Common myeloid progenitor, CD34-positive (primary cell): ENCODE data around the gene HEXIM1.

ENCODE experiments used
- CTCF ChIA-PET: fragments of 350-600 bp; sonication (Branson Sonifier 250); formaldehyde crosslinking; loops from one replicate; lab custom pipeline; 2021; ENCODE audit warnings: antibody characterized with exemption; lab: Charles Lee
- POLR2A ChIA-PET: fragments of 350-600 bp; sonication (Branson Sonifier 250); formaldehyde crosslinking; loops from one replicate; lab custom pipeline; 2021; ENCODE audit warnings: antibody characterized with exemption; lab: Charles Lee
- DNase-seq, 3 donors: peaks; one replicate each; pipeline versions ENCODE4 v3.0.0 to v3.0.0-alpha.2; 2013
- H3K27ac ChIP-seq, 2 experiments: 1 replicate in 1 of 2; 2 replicates in 1 of 2; pipeline ENCODE4 v1.7.0; 2013; ENCODE audit warnings: inconsistent platforms in 2 of 2, low read length in 2 of 2, mild to moderate bottlenecking in 2 of 2, low read depth in 1 of 2, moderate library complexity in 1 of 2; ENCODE audit not compliant: severe bottlenecking in 2 of 2, insufficient read depth in 1 of 2, poor library complexity in 1 of 2
- H3K27me3 ChIP-seq, 5 experiments: replicated peaks in 2 of 5; 1 replicate in 3 of 5; 2 replicates in 2 of 5; pipeline versions ENCODE4 v1.6.1 to v1.7.0; 2013; ENCODE audit warnings: low read length in 4 of 5, mild to moderate bottlenecking in 2 of 5, moderate library complexity in 2 of 5, inconsistent platforms in 1 of 5; ENCODE audit not compliant: insufficient read depth in 5 of 5, control insufficient read depth in 4 of 5
- H3K36me3 ChIP-seq, 4 experiments: 1 replicate in 2 of 4; 2 replicates in 2 of 4; pipeline versions ENCODE4 v1.6.1 to v1.7.0; 2013; ENCODE audit warnings: low read length in 3 of 4, control low read depth in 1 of 4, mild to moderate bottlenecking in 1 of 4; ENCODE audit not compliant: control insufficient read depth in 4 of 4, insufficient read depth in 4 of 4
- H3K4me1 ChIP-seq, 4 experiments: 1 replicate in 3 of 4; 2 replicates in 1 of 4; pipeline versions ENCODE4 v1.6.1 to v1.7.1; 2013; ENCODE audit warnings: low read length in 3 of 4, mild to moderate bottlenecking in 3 of 4, control low read depth in 1 of 4, inconsistent platforms in 1 of 4, moderate library complexity in 1 of 4; ENCODE audit not compliant: control insufficient read depth in 4 of 4, insufficient read depth in 4 of 4; ENCODE audit errors: control extremely low read depth in 1 of 4
- H3K4me3 ChIP-seq, 7 experiments: 1 replicate in 4 of 7; 2 replicates in 3 of 7; pipeline versions ENCODE4 v1.5.1 to v1.7.0; 2013; ENCODE audit warnings: mild to moderate bottlenecking in 7 of 7, low read length in 6 of 7, moderate library complexity in 6 of 7, inconsistent platforms in 2 of 7, low read depth in 2 of 7, control low read depth in 1 of 7; ENCODE audit not compliant: insufficient read depth in 4 of 7, control insufficient read depth in 1 of 7; ENCODE audit errors: extremely low read depth in 1 of 7
- H3K9me3 ChIP-seq, 5 experiments: 1 replicate in 4 of 5; 2 replicates in 1 of 5; pipeline versions ENCODE4 v1.6.1 to v1.7.1; 2013; ENCODE audit warnings: low read length in 4 of 5, mild to moderate bottlenecking in 2 of 5, inconsistent platforms in 1 of 5, low read depth in 1 of 5, moderate library complexity in 1 of 5; ENCODE audit not compliant: control insufficient read depth in 4 of 5, insufficient read depth in 2 of 5; ENCODE audit errors: control extremely low read depth in 1 of 5
- WGBS: methylation state at CpG from one replicate; pipeline ENCODE4 v1.1.5; 2013; ENCODE audit not compliant: insufficient coverage; 5-methylcytosine and 5-hydroxymethylcytosine counted together

HEXIM1 gene

DNA sequence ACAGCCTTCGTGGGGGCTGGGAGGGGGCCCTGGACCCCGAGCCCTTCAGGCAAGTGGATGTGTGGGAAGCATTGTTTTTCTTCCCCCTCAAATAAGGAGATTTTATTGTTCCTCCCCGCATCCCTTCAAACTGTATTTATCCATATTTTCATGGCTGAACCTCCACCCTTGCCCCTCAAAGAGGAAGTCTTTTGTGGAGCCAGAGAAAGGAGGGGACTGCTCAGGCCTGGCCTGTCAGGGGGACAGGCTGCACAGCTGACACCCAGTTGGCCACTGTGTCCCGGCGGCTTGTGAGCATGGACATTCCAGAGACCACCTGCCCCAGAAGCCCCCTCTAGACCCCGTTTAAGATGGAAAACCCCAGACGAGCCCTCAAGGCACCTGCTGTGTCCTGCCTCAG is 29.3 kb downstream of the HEXIM1 start:
- no peaks in the 10 kb centered on the region for H3K27me3 ChIP-seq
- H3K27ac ChIP-seq, result no peak overlapping the region
- no peak overlapping the region for H3K4me3 ChIP-seq
- CTCF ChIA-PET, result interaction anchor here (2.3 to 2.6 kb wide), 2 partner anchors 20 to 42 kb away, joined by 10 read pairs; partner anchors contain the start of gene ACBD4
- POLR2A ChIA-PET, result no interaction called here
- no peaks in the 10 kb centered on the region for H3K9me3 ChIP-seq
- DNase-seq, result no peak
- peaks cover 0 to 28% (median 17%) of the 10 kb centered on the region in 4 experiments for H3K4me1 ChIP-seq
- H3K36me3 ChIP-seq, result no peaks in the 10 kb centered on the region
- WGBS, result 94% methylated on average over 2 of the region's 7 CpGs

DNA sequence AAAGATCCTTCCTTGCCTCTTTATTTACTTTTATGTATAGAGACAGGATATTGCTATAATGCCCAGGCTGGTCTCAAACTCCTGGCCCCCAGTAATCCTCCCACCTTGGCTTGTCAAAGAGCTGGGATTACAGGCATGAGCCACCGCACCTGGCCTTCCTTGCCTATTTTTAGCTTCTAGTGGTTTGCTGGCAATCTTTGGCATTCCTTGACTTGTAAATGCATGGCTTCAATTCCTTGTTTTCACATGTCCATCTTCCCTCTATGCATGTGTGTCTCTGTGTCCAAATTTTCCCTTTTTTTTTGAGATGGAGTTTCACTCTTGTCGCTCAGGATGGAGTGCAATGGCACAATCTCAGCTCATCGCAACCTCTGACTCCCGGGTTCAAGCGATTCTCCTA is 35.9 kb downstream of the HEXIM1 start:
- no peak for DNase-seq
- Histone ChIP-seq H3K4me3 (no peak overlapping the region), H3K27ac (no peak overlapping the region), H3K27me3 (no peaks in the 10 kb centered on the region), H3K9me3 (no peaks in the 10 kb centered on the region), H3K36me3 (no peaks in the 10 kb centered on the region), H3K4me1 (peaks cover 0 to 2% (median under 1%) of the 10 kb centered on the region in 4 experiments)
- WGBS, result 95% methylated on average over 4 of the region's 5 CpGs
- ChIA-PET POLR2A (no interaction called here), CTCF (interaction anchor here (0.6 to 3.1 kb wide), 5 partner anchors 9 to 33 kb away, joined by 3 to 14 read pairs (median 4); no protein-coding TSS in a partner anchor)

DNA sequence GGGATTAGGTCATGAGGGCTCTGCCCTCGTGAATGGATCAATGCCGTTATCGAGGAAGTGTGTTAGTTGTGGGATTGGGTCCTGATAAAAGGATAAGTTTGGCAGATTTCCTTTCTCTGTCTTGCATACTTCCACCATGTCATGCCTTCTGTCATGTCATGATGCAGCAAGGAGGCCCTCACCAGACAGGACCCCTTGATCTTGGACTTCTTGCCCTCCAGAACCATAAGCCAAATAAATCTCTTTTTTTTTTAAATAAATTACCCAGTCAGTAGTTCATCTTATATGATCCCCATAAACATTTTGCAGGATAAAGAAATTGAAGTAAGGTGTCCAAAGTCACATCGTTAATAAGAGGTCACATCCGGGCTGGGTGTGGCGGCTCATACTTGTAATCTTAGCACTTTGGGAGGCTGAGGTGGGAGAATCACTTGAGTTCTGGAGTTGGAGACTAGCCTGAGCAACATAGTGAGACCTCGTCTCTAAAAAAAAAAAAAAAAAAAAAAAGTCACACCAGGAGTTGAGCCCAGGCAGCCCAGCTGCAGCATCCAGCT is 38.6 kb downstream of the HEXIM1 start:
- Histone ChIP-seq H3K4me1 (peaks cover 0 to 4% (median under 1%) of the 10 kb centered on the region in 4 experiments), H3K27me3 (no peaks in the 10 kb centered on the region), H3K27ac (no peak overlapping the region), H3K9me3 (no peaks in the 10 kb centered on the region), H3K36me3 (no peaks in the 10 kb centered on the region), H3K4me3 (no peak overlapping the region)
- ChIA-PET POLR2A (no interaction called here), CTCF (no interaction called here)
- WGBS, result 68% methylated on average over 6 of the region's 7 CpGs
- no peak for DNase-seq

DNA sequence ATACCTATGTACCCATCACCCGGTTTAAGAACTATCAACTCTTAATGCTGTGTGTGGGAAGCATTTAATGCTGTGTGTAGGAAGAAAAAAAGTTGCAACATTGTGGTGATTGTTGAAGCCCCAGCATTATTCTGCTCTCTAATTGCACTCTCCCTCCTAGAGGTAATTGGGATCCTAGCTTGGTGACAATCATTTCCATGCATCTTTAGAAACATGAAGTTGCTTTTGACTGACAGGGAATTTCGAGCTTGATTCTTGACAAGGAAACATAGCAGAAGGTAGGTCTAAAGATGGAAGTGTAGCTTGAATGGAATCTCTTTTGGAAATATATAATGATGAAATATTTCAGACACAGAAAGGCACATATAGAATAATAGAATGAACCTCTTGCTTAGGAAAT is 40.7 kb downstream of the HEXIM1 start:
- no peaks in the 10 kb centered on the region for H3K27me3 ChIP-seq
- H3K36me3 ChIP-seq, result no peaks in the 10 kb centered on the region
- no peak for DNase-seq
- CTCF ChIA-PET, result interaction anchor here (0.7 to 4.3 kb wide), 6 partner anchors 9 to 54 kb away, joined by 3 to 17 read pairs (median 8); partner anchors contain the start of genes ACBD4 and HEXIM2
- no peak overlapping the region for H3K27ac ChIP-seq
- no peak overlapping the region for H3K4me3 ChIP-seq
- H3K9me3 ChIP-seq, result no peaks in the 10 kb centered on the region
- peaks cover 0 to 4% (median under 1%) of the 10 kb centered on the region in 4 experiments for H3K4me1 ChIP-seq
- WGBS, result no CpG with 5 or more reads among the region's 2 CpGs
- POLR2A ChIA-PET, result interaction anchor here (0.6 kb wide), 1 partner anchor 36 kb away, joined by 3 read pairs; no protein-coding TSS in a partner anchor

DNA sequence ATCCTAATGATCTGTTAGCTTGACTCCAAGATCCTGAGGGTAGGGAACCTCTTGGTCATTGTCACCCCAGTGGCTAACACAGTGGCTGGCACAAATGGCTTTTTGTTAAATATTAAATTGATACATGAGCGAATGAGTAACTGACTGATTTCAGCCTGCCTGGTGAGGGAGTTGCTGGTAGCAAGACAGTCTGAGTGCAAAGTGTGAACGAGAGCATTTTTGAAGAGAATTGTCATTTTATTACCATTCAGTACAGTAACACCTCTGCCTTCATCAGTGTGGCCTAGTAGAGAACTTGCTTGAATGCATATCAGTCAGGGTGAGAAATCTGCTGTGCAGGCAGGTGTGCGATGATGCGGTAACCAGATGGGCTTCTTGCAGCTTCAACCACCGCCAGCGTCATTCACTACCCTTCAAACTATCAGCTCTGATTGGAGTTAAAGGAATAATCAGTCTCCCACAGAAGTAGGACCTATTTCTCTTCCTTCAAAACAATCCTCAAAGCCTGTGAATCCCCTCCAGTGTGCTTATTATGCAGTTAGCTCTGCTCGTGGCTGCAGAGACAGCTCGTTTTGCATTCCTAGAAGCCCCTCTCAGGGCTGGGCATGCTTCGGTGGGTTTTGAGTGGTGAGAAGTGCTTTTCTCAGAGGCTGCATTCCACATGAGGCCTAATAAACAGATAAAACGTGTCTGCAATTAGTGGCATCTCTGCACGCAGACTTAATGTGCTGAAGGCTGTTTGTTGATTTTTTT is 42.4 kb downstream of the HEXIM1 start:
- peaks cover 0 to 4% (median under 1%) of the 10 kb centered on the region in 4 experiments for H3K4me1 ChIP-seq
- WGBS, result 94% methylated on average over 6 of the region's 11 CpGs
- no peaks in the 10 kb centered on the region for H3K27me3 ChIP-seq
- ChIA-PET CTCF (interaction anchor here (1.4 to 4.3 kb wide), 6 partner anchors 7 to 55 kb away, joined by 3 to 17 read pairs (median 9); partner anchors contain the start of gene ACBD4), POLR2A (no interaction called here)
- no peak overlapping the region for H3K27ac ChIP-seq
- no peaks in the 10 kb centered on the region for H3K36me3 ChIP-seq
- no peak for DNase-seq
- no peak overlapping the region for H3K4me3 ChIP-seq
- H3K9me3 ChIP-seq, result no peaks in the 10 kb centered on the region

DNA sequence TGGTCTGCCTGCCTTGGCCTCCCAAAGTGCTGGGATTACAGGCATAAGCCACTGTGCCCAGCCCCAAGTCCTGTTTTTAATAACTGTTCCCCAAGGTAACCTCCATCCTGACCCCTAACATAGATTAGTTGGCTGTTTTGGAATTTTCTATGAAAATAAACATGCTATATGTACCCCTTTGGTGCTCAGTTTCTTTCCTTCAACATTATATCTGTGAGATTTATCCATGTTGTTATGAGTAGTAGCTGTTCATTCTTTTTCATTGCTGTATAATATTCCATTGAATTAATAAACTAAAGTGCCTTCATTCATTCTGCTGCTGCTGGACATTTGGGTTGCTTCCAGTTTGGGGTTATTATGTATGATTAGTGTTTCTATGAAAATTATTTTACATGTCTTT is 47.1 kb downstream of the HEXIM1 start:
- Histone ChIP-seq H3K27ac (no peak overlapping the region), H3K27me3 (no peaks in the 10 kb centered on the region), H3K4me3 (no peak overlapping the region), H3K36me3 (no peaks in the 10 kb centered on the region), H3K4me1 (peaks cover 0 to 20% (median 10%) of the 10 kb centered on the region in 4 experiments), H3K9me3 (no peaks in the 10 kb centered on the region)
- ChIA-PET CTCF (interaction anchor here (1.2 to 5.2 kb wide), 9 partner anchors 11 to 96 kb away, joined by 3 to 99 read pairs (median 4); partner anchors contain the start of genes ACBD4, HEXIM1 and HEXIM2), POLR2A (interaction anchor here (1.6 kb wide), 1 partner anchor 47 kb away, joined by 7 read pairs; the partner anchor contains the start of gene HEXIM1)
- DNase-seq, result no peak
